Neural cell (in vitro differentiated cells): Measurements from ENCODE around the gene COX4I1. TPM values are rescaled to one million over a fixed set of nuclear protein-coding genes. Genes with fewer than 3 reads are reported as not detected.
A peak's percentile ranks its signal among the peaks of the same experiment; 100 is the strongest.

ENCODE experiments used
- H2AFZ ChIP-seq: fragments of 200-600, 300-800 bp; sonication (generic), shearing (Covaris generic); 2 replicates; pipeline ENCODE4 v1.6.0; 2014; ENCODE audit warnings: low read depth, mild to moderate bottlenecking, antibody characterized with exemption, low read length, moderate library complexity
- H3F3A ChIP-seq: fragments of 200-600 bp; shearing (Covaris generic); 2 replicates; pipeline ENCODE4 v1.6.1; 2016; ENCODE audit warnings: mild to moderate bottlenecking, moderate library complexity, mixed read lengths, antibody characterized with exemption, low read length; ENCODE audit not compliant: insufficient read depth, poor library complexity, severe bottlenecking
- H3K27ac ChIP-seq: fragments of 200-600, 300-800 bp; sonication (generic), shearing (Covaris generic); 2 replicates; pipeline ENCODE4 v1.5.1; 2014; ENCODE audit warnings: mild to moderate bottlenecking, low read length, moderate library complexity
- H3K27me3 ChIP-seq: fragments of 300-800, 200-600 bp; sonication (generic), shearing (Covaris generic); 2 replicates; pipeline ENCODE4 v1.6.0; 2014; ENCODE audit warnings: mild to moderate bottlenecking, low read depth, low read length, moderate library complexity; ENCODE audit not compliant: insufficient read depth
- H3K36me3 ChIP-seq: fragments of 300-800, 200-600 bp; sonication (generic), shearing (Covaris generic); 2 replicates; pipeline ENCODE4 v1.5.1; 2014; ENCODE audit warnings: mild to moderate bottlenecking, antibody characterized with exemption, low read length, moderate library complexity; ENCODE audit not compliant: insufficient read depth
- H3K4me2 ChIP-seq: fragments of 300-800, 200-600 bp; sonication (generic), shearing (Covaris generic); 2 replicates; pipeline ENCODE4 v1.6.0; 2014; ENCODE audit warnings: mild to moderate bottlenecking, low read length
- H3K4me3 ChIP-seq: fragments of 300-800, 200-600 bp; sonication (generic), shearing (Covaris generic); 2 replicates; pipeline ENCODE4 v1.5.1; 2014; ENCODE audit warnings: mild to moderate bottlenecking, low read length, moderate library complexity
- H3K79me2 ChIP-seq: fragments of 200-600 bp; shearing (Covaris generic); replicated peaks from 2 replicates; pipeline ENCODE4 v1.6.0; 2014; ENCODE audit warnings: mild to moderate bottlenecking, low read length, moderate library complexity; ENCODE audit not compliant: insufficient read depth
- H3K9ac ChIP-seq: fragments of 300-800, 200-600 bp; sonication (generic), shearing (Covaris generic); 2 replicates; pipeline ENCODE4 v1.6.1; 2016; ENCODE audit warnings: mild to moderate bottlenecking, low read length, mixed read lengths
- H3K9me2 ChIP-seq: fragments of 200-600 bp; shearing (Covaris generic); 2 replicates; pipeline ENCODE4 v1.6.1; 2016; ENCODE audit warnings: mild to moderate bottlenecking, low read length, mixed read lengths; ENCODE audit not compliant: insufficient read depth
- H3K9me3 ChIP-seq: fragments of 200-600, 300-800 bp; sonication (generic), shearing (Covaris generic); 2 replicates; pipeline ENCODE4 v1.6.1; 2016; ENCODE audit warnings: mild to moderate bottlenecking, mixed run types, low read length, moderate library complexity, mixed read lengths
- H4K20me1 ChIP-seq: fragments of 200-600 bp; shearing (Covaris generic); 2 replicates; pipeline ENCODE4 v1.6.1; 2016; ENCODE audit warnings: mild to moderate bottlenecking, mixed run types; ENCODE audit not compliant: insufficient read depth
- EP300 ChIP-seq: fragments of 450-650 bp; conservative IDR thresholded peaks from 2 replicates; pipeline ENCODE4 v1.6.1; 2014; ENCODE audit warnings: antibody characterized with exemption, mild to moderate bottlenecking, moderate library complexity; ENCODE audit not compliant: poor library complexity, severe bottlenecking
- EZH2 ChIP-seq: fragments of 200-600, 300-800 bp; shearing (Covaris generic), sonication (generic); IDR thresholded peaks from 2 replicates; pipeline ENCODE4 v1.6.1; 2014; ENCODE audit warnings: antibody characterized with exemption, low read length, borderline replicate concordance, mild to moderate bottlenecking; ENCODE audit not compliant: insufficient read depth, poor library complexity, severe bottlenecking
- MXI1 ChIP-seq: fragments of 450-650 bp; conservative IDR thresholded peaks from 2 replicates; pipeline ENCODE4 v1.6.1; 2014; ENCODE audit warnings: antibody characterized with exemption, mild to moderate bottlenecking; ENCODE audit not compliant: poor library complexity, severe bottlenecking
- POLR2AphosphoS5 ChIP-seq: IDR thresholded peaks from 2 replicates; pipeline ENCODE4 v1.6.1; 2012
- RAD21 ChIP-seq: fragments of 450-650 bp; conservative IDR thresholded peaks from 2 replicates; pipeline ENCODE4 v1.6.1; 2014; ENCODE audit warnings: antibody characterized with exemption, mild to moderate bottlenecking, moderate library complexity
- SMC3 ChIP-seq: fragments of 450-650 bp; conservative IDR thresholded peaks from 2 replicates; pipeline ENCODE4 v1.6.1; 2014; ENCODE audit warnings: antibody characterized with exemption, mild to moderate bottlenecking, moderate library complexity; ENCODE audit not compliant: poor library complexity
- TAF1 ChIP-seq: IDR thresholded peaks from 2 replicates; pipeline ENCODE4 v1.6.1; 2012; ENCODE audit warnings: low read depth
- polyA plus RNA-seq: library from polyadenylated mRNA; depleted of rRNA; stranded (reverse); fragments of >200 nt; gene quantifications from 2 replicates; pipeline ENCODE4 v1.2.3, GENCODE V29; 2014
- TF ChIP-seq, protein P1 (sequence below): fragments of 450-650 bp; IDR thresholded peaks from 2 replicates; pipeline ENCODE4 v1.5.1; 2014; ENCODE audit warnings: antibody characterized with exemption, mild to moderate bottlenecking, moderate library complexity; ENCODE audit not compliant: poor library complexity, severe bottlenecking
- TF ChIP-seq, protein P2 (sequence below): IDR thresholded peaks from 2 replicates; pipeline ENCODE4 v1.6.1; 2012; ENCODE audit warnings: borderline replicate concordance

Gene COX4I1
- polyA plus RNA-seq, 1 donor from 2014 or later: 709 TPM

DNA sequence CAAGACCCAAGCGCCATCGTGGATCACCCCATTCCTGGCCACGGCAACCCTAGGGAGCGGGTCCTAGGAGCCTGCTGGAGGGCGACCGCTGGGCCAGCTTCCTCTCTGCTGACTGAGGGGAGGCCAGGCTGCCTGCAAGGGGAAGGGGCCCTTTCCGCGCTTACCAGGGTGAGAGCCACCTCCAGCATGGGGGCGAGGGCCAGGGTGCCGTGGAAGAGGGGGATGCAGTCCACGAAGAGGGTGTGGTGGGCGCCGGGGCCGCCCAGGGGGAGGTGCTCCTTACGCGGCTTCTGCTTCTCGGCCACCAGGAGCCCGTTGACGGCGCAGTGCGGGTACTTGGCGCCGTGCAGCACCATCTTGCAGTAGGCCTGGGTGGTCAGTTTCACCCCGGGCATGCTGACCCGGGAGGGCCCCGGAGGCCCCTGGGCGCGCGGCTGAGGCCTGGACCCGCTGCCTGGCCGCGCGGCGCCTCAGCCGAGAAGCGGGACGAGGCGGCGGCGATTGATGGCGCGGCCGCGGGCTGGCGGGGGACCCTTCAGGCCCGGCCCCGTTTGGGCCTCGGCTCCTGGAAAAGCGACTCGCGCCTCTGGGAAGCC, 496 bp upstream of the COX4I1 start:
- H3K9me2 ChIP-seq: no peaks in the 10 kb centered on the region
- peaks cover 41% of the 10 kb centered on the region for H3K79me2 ChIP-seq
- H3K9me3 ChIP-seq: no peaks in the 10 kb centered on the region
- H3F3A ChIP-seq: no peaks in the 10 kb centered on the region
- no peak overlapping the region for H2AFZ ChIP-seq
- peak overlapping the region; percentile 99 for H3K4me3 ChIP-seq
- no peaks in the 10 kb centered on the region for H4K20me1 ChIP-seq
- TF ChIP-seq MXI1 (no peak), SMC3 (peak; percentile 25), POLR2AphosphoS5 (no peak), EZH2 (no peak)
- TF ChIP-seq, protein P1, sequence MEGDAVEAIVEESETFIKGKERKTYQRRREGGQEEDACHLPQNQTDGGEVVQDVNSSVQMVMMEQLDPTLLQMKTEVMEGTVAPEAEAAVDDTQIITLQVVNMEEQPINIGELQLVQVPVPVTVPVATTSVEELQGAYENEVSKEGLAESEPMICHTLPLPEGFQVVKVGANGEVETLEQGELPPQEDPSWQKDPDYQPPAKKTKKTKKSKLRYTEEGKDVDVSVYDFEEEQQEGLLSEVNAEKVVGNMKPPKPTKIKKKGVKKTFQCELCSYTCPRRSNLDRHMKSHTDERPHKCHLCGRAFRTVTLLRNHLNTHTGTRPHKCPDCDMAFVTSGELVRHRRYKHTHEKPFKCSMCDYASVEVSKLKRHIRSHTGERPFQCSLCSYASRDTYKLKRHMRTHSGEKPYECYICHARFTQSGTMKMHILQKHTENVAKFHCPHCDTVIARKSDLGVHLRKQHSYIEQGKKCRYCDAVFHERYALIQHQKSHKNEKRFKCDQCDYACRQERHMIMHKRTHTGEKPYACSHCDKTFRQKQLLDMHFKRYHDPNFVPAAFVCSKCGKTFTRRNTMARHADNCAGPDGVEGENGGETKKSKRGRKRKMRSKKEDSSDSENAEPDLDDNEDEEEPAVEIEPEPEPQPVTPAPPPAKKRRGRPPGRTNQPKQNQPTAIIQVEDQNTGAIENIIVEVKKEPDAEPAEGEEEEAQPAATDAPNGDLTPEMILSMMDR: peak; percentile 29
- TF ChIP-seq, protein P2, sequence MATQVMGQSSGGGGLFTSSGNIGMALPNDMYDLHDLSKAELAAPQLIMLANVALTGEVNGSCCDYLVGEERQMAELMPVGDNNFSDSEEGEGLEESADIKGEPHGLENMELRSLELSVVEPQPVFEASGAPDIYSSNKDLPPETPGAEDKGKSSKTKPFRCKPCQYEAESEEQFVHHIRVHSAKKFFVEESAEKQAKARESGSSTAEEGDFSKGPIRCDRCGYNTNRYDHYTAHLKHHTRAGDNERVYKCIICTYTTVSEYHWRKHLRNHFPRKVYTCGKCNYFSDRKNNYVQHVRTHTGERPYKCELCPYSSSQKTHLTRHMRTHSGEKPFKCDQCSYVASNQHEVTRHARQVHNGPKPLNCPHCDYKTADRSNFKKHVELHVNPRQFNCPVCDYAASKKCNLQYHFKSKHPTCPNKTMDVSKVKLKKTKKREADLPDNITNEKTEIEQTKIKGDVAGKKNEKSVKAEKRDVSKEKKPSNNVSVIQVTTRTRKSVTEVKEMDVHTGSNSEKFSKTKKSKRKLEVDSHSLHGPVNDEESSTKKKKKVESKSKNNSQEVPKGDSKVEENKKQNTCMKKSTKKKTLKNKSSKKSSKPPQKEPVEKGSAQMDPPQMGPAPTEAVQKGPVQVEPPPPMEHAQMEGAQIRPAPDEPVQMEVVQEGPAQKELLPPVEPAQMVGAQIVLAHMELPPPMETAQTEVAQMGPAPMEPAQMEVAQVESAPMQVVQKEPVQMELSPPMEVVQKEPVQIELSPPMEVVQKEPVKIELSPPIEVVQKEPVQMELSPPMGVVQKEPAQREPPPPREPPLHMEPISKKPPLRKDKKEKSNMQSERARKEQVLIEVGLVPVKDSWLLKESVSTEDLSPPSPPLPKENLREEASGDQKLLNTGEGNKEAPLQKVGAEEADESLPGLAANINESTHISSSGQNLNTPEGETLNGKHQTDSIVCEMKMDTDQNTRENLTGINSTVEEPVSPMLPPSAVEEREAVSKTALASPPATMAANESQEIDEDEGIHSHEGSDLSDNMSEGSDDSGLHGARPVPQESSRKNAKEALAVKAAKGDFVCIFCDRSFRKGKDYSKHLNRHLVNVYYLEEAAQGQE: no peak
- peaks cover 8% of the 10 kb centered on the region for H3K36me3 ChIP-seq
- no peaks in the 10 kb centered on the region for H3K27me3 ChIP-seq
- H3K9ac ChIP-seq: peak overlapping the region; percentile 97
- H3K27ac ChIP-seq: peak overlapping the region; percentile 45
- peak overlapping the region; percentile 76 for H3K4me2 ChIP-seq

DNA sequence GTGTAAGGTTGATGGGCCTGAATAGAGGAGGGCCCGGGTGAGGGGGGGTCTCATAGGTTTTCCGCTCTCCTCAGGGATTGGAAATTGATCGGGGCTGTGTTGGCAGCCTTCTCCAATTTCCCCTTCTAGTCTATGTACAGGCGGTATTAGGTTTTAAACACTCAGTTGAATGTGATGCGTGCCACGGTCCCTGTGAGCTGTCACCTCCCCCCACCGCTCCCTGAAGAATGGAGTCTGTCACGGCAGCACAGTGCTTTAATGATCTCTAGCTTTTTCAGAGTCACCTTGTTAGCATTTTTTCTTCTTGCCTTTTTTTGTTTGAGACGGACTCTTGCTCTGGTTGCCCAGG, 800 bp downstream of the COX4I1 start:
- Histone ChIP-seq H3K9me2 (no peaks in the 10 kb centered on the region), H3K36me3 (peaks cover 8% of the 10 kb centered on the region), H4K20me1 (no peaks in the 10 kb centered on the region), H3K9ac (peak overlapping the region; percentile 97), H3K4me2 (peak overlapping the region; percentile 46), H3K27ac (peak overlapping the region; percentile 79), H3K27me3 (no peaks in the 10 kb centered on the region), H3K79me2 (peaks cover 41% of the 10 kb centered on the region), H2AFZ (no peak overlapping the region), H3F3A (no peaks in the 10 kb centered on the region), H3K4me3 (peak overlapping the region; percentile 99), H3K9me3 (no peaks in the 10 kb centered on the region)
- TF ChIP-seq RAD21 (no peak), POLR2AphosphoS5 (no peak), EZH2 (no peak), MXI1 (no peak), EP300 (no peak), SMC3 (no peak), TAF1 (no peak)
- TF ChIP-seq, protein P2: no peak
- TF ChIP-seq, protein P1: no peak
